Loucy (cell line): ENCODE results near the gene FDXR.

ENCODE experiments used
- CTCF ChIP-seq: fragments of 200-600 bp; sonication (generic); conservative IDR thresholded peaks from 2 replicates; pipeline ENCODE4 v1.5.1; 2014; ENCODE audit warnings: mild to moderate bottlenecking, antibody characterized with exemption, low read length
- EZH2phosphoT487 ChIP-seq: fragments of 200-600 bp; IDR thresholded peaks from 2 replicates; pipeline ENCODE4 v1.6.1; 2018; ENCODE audit warnings: antibody characterized with exemption, mild to moderate bottlenecking, moderate library complexity, borderline replicate concordance

- TF ChIP-seq CTCF (no peak), EZH2phosphoT487 (no peak)
Observed at GRCh38 chr17:74819801-74820436, 52.9 kb downstream of the FDXR start.
